Measurements from ENCODE around the gene IL17REL. TPM values are rescaled to one million over a fixed set of nuclear protein-coding genes. Genes with fewer than 3 reads are reported as not detected.

The IL17REL gene
- total RNA-seq, 1 donor from 2014 or later: not detected

DNA sequence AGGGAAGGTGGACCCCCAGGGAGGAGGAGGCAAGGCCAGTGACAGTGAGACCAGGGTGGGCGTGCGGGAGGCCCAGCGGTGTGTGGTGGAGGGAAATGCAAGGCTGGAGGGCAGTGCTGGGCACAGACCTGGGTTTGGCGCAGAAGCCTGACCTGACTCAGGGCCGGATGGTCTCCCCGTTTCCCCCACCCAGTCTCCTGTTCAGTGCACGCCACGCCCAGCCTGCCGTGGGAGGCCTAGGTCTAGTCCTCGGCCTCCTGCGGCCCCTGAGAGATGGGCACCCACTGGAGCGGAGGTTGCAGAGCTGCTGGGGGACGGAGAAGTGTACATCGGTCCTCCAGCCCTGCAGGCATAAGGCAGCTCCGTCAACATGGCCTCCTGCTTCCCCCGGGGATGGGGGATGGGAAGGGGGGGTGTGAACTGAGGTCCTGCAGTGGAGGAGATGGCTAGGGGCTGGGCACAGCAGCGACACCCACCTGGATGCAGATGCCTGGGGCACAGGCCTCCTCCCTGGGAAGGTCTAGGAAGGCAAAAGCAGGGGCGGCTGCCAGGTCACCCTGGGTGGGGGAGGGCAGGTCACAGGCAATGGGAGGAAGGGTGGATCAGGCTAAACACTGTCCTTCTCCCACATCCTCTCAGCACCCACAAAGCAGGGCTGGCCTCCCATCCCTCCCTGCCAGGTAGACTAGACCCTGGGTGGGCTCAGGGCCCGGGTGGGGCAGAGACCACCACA, 15.9 kb downstream of the IL17REL start:
- Mint-ChIP-seq H3K36me3 (ENCODE audit: unreplicated experiment) (no peaks in the 10 kb centered on the region), H3K4me3 (ENCODE audit: unreplicated experiment) (no peak overlapping the region), H3K4me1 (ENCODE audit: unreplicated experiment) (peaks cover 2% of the 10 kb centered on the region), H3K9me3 (ENCODE audit: unreplicated experiment) (peaks cover 3% of the 10 kb centered on the region), H3K27me3 (ENCODE audit: unreplicated experiment) (peaks cover 5% of the 10 kb centered on the region), H3K27ac (ENCODE audit: unreplicated experiment) (no peak overlapping the region)
- peak; percentile 81 for DNase-seq (ENCODE audit: extremely low spot score, unreplicated experiment)
- TF ChIP-seq CTCF (IDR thresholded peaks at IDR 0.05): no peak

DNA sequence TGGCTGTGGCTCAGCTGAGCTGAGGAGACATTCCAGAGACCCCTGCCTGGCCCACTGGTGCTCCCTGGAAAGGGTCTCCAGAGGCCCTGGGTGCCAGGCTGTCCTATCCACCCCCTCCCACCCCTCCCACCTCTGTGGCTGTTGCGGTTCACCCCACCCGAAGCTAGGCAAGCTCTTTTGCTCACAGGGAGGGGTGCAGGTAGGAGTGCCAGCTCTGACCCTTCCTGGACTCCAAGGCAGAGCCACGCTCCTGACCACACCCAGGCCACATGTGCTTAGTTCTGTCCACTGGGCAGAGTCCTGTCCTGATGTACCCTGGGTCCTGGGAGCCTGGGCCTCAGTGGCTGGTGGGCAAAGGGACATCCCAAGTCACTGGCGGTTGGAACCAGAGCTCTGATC, 16.4 kb downstream of the IL17REL start:
- TF ChIP-seq CTCF (IDR thresholded peaks at IDR 0.05): no peak
- peaks cover 5% of the 10 kb centered on the region for H3K27me3 Mint-ChIP-seq (ENCODE audit: unreplicated experiment)
- peaks cover 7% of the 10 kb centered on the region for H3K9me3 Mint-ChIP-seq (ENCODE audit: unreplicated experiment)

GRCh38 chr22:49995361-49996118, 17.0 kb downstream of the IL17REL start:
- peaks cover 2% of the 10 kb centered on the region for H3K4me1 Mint-ChIP-seq (ENCODE audit: unreplicated experiment)
- no peak overlapping the region for H3K27ac Mint-ChIP-seq (ENCODE audit: unreplicated experiment)
- H3K9me3 Mint-ChIP-seq (ENCODE audit: unreplicated experiment): peaks cover 11% of the 10 kb centered on the region
- no peak for TF ChIP-seq CTCF (IDR thresholded peaks at IDR 0.05)
- H3K4me3 Mint-ChIP-seq (ENCODE audit: unreplicated experiment): no peak overlapping the region
- H3K36me3 Mint-ChIP-seq (ENCODE audit: unreplicated experiment): no peaks in the 10 kb centered on the region
- peaks cover 2% of the 10 kb centered on the region for H3K27me3 Mint-ChIP-seq (ENCODE audit: unreplicated experiment)
- DNase-seq (ENCODE audit: extremely low spot score, unreplicated experiment): peak; percentile 82

More for the DNA sequence above, 16.4 kb downstream of the IL17REL start:
- no peak for DNase-seq (ENCODE audit: extremely low spot score, unreplicated experiment)
- no peak overlapping the region for H3K27ac Mint-ChIP-seq (ENCODE audit: unreplicated experiment)
- no peak overlapping the region for H3K4me3 Mint-ChIP-seq (ENCODE audit: unreplicated experiment)
- H3K4me1 Mint-ChIP-seq (ENCODE audit: unreplicated experiment): peaks cover 2% of the 10 kb centered on the region
- no peaks in the 10 kb centered on the region for H3K36me3 Mint-ChIP-seq (ENCODE audit: unreplicated experiment)

- H3K27ac Mint-ChIP-seq (ENCODE audit: unreplicated experiment): no peak overlapping the region
Observed at GRCh38 chr22:49995041-49995360, 17.6 kb downstream of the IL17REL start.

More at GRCh38 chr22:49995041-49995360, 17.6 kb downstream of the IL17REL start:
- no peak for TF ChIP-seq CTCF (IDR thresholded peaks at IDR 0.05)
- H3K36me3 Mint-ChIP-seq (ENCODE audit: unreplicated experiment): no peaks in the 10 kb centered on the region
- no peak overlapping the region for H3K4me3 Mint-ChIP-seq (ENCODE audit: unreplicated experiment)
- H3K4me1 Mint-ChIP-seq (ENCODE audit: unreplicated experiment): peaks cover 2% of the 10 kb centered on the region
- H3K27me3 Mint-ChIP-seq (ENCODE audit: unreplicated experiment): peaks cover 2% of the 10 kb centered on the region
- DNase-seq (ENCODE audit: extremely low spot score, unreplicated experiment): no peak
- H3K9me3 Mint-ChIP-seq (ENCODE audit: unreplicated experiment): peaks cover 11% of the 10 kb centered on the region
